Fibroblast of lung (primary cell): Measurements from ENCODE around the gene NOL9. TPM values are rescaled to one million over a fixed set of nuclear protein-coding genes. Genes with fewer than 3 reads are reported as not detected.

Experiments used
- DNase-seq, 2 donors: peaks; one replicate each; pipeline versions ENCODE4 v3.0.0 to v3.0.0-alpha.2; 2010; ENCODE audit warnings: low read depth in 2 of 2
- H2AFZ ChIP-seq: 2 replicates; pipeline ENCODE4 v1.5.1; 2012; ENCODE audit warnings: low read length, control low read depth, inconsistent platforms
- H3K27ac ChIP-seq: 2 replicates; pipeline ENCODE4 v1.5.1; 2011; ENCODE audit warnings: low read length, control low read depth; ENCODE audit not compliant: insufficient read depth
- H3K27me3 ChIP-seq: 2 replicates; pipeline ENCODE4 v1.5.1; 2011; ENCODE audit warnings: mild to moderate bottlenecking, low read length; ENCODE audit not compliant: control insufficient read depth, insufficient read depth
- H3K36me3 ChIP-seq: 2 replicates; pipeline ENCODE4 v1.5.1; 2011; ENCODE audit warnings: low read length; ENCODE audit not compliant: control insufficient read depth, insufficient read depth
- H3K4me1 ChIP-seq: 2 replicates; pipeline ENCODE4 v1.5.1; 2011; ENCODE audit warnings: low read length; ENCODE audit not compliant: control insufficient read depth, insufficient read depth; ENCODE audit errors: extremely low read depth
- H3K4me2 ChIP-seq: 2 replicates; pipeline ENCODE4 v1.5.1; 2011; ENCODE audit warnings: low read length, control low read depth; ENCODE audit not compliant: insufficient read depth; ENCODE audit errors: extremely low read depth
- H3K4me3 ChIP-seq, 4 experiments: fragments of 200-600 bp in 1 of 4; sonication (generic) in 1 of 4; replicated peaks in 1 of 4; 2 replicates each; pipeline ENCODE4 v1.5.1; 2011 to 2016; ENCODE audit warnings: low read length in 4 of 4, low read depth in 3 of 4, mild to moderate bottlenecking in 3 of 4, control low read depth in 2 of 4, inconsistent platforms in 1 of 4, mixed read lengths in 1 of 4; ENCODE audit not compliant: insufficient read depth in 1 of 4; ENCODE audit errors: control extremely low read depth in 1 of 4
- H3K79me2 ChIP-seq: 2 replicates; pipeline ENCODE4 v1.5.1; 2012; ENCODE audit warnings: mild to moderate bottlenecking, low read length, inconsistent platforms; ENCODE audit not compliant: control insufficient read depth, insufficient read depth
- H3K9ac ChIP-seq: 2 replicates; pipeline ENCODE4 v1.5.1; 2011; ENCODE audit warnings: mild to moderate bottlenecking, low read length, control low read depth; ENCODE audit not compliant: insufficient read depth
- H3K9me3 ChIP-seq: 2 replicates; pipeline ENCODE4 v1.5.1; 2012; ENCODE audit warnings: low read depth, low read length; ENCODE audit not compliant: control insufficient read depth, insufficient read depth
- H4K20me1 ChIP-seq: 2 replicates; pipeline ENCODE4 v1.5.1; 2011; ENCODE audit warnings: low read length; ENCODE audit not compliant: control insufficient read depth, insufficient read depth; ENCODE audit errors: extremely low read depth
- CTCF ChIP-seq, 2 donors: IDR thresholded peaks in 1 of 2; conservative IDR thresholded peaks in 1 of 2; 1 replicate in 1 of 2; 2 replicates in 1 of 2; pipeline ENCODE4 v1.5.1; 2011 to 2012; ENCODE audit warnings: low read length in 2 of 2, control low read depth in 1 of 2, inconsistent platforms in 1 of 2, low read depth in 1 of 2, mild to moderate bottlenecking in 1 of 2
- EZH2 ChIP-seq: IDR thresholded peaks from 2 replicates; pipeline ENCODE4 v1.5.1; 2012; ENCODE audit warnings: low read length, control low read depth, mild to moderate bottlenecking; ENCODE audit errors: missing control alignments
- polyA plus RNA-seq, 2 donors: library from polyadenylated mRNA; depleted of rRNA in 1 of 2; stranded (reverse) in 1 of 2; unstranded in 1 of 2; fragments of >200 nt; gene quantifications; 2 replicates each; pipeline ENCODE4 v1.2.1, GENCODE V29; 2011 to 2012; ENCODE audit warnings: missing spikeins in 1 of 2
- total RNA-seq: library from RNA; depleted of rRNA; stranded (reverse); fragments of >200 nt; gene quantifications from 2 replicates; pipeline ENCODE4 v1.2.1, GENCODE V29; 2014

NOL9 gene
- total and polyA plus RNA-seq, 2 donors (not counting 1 experiment from before 2014, with no cell fraction given), result 17.5 to 19.0 TPM

DNA sequence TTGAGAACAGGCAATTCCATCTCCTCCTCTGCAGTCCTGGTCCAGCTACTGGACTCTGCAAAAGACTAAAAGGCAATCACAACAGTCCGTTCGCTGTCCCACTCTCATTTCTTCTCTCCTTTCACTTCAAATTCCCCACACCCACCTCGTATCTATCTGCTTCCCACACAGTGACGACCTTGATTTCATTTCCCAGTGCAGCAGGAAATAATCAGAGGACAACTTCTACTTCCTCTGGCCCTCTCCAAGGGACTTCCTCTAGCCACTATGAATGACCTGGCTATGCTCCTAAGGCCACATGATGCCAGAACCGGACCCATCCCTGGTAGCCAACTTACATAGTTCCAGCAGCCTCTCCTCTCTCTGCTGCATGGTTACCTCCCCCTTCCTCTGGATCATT is 8.0 kb downstream of the NOL9 start:
- no peak overlapping the region for H3K27ac ChIP-seq
- TF ChIP-seq EZH2, result no peak
- TF ChIP-seq CTCF (conservative IDR thresholded peaks at IDR 0.05 in 1 of 2, IDR thresholded peaks at IDR 0.05 in 1 of 2; ENCODE audit: low read depth in 1 of 2, low read length in 2 of 2), result no peak

GRCh38 chr1:6545276-6546112 is 8.8 kb downstream of the NOL9 start:
- Histone ChIP-seq H3K4me3 (no peak overlapping the region), H4K20me1 (no peaks in the 10 kb centered on the region), H3K9me3 (no peaks in the 10 kb centered on the region), H3K27ac (no peak overlapping the region), H3K36me3 (peaks cover 3% of the 10 kb centered on the region), H3K27me3 (no peaks in the 10 kb centered on the region), H3K4me2 (no peak overlapping the region), H3K4me1 (no peaks in the 10 kb centered on the region), H2AFZ (no peak overlapping the region), H3K9ac (no peak overlapping the region), H3K79me2 (no peaks in the 10 kb centered on the region)
- DNase-seq, result peak in 1 of 2 donors; percentile 66
- TF ChIP-seq EZH2, result no peak
- TF ChIP-seq CTCF (conservative IDR thresholded peaks at IDR 0.05 in 1 of 2, IDR thresholded peaks at IDR 0.05 in 1 of 2; ENCODE audit: low read depth in 1 of 2, low read length in 2 of 2), result no peak

More for the DNA sequence above, 8.0 kb downstream of the NOL9 start:
- no peaks in the 10 kb centered on the region for H3K9me3 ChIP-seq
- no peak for DNase-seq
- H3K27me3 ChIP-seq, result no peaks in the 10 kb centered on the region
- no peak overlapping the region for H3K4me2 ChIP-seq
- H3K4me1 ChIP-seq, result no peaks in the 10 kb centered on the region
- no peaks in the 10 kb centered on the region for H4K20me1 ChIP-seq
- no peak overlapping the region for H3K4me3 ChIP-seq
- H3K36me3 ChIP-seq, result peaks cover 3% of the 10 kb centered on the region
- H3K9ac ChIP-seq, result no peak overlapping the region
- H2AFZ ChIP-seq, result no peak overlapping the region
- H3K79me2 ChIP-seq, result peaks cover 3% of the 10 kb centered on the region

- H3K27ac ChIP-seq, result no peak overlapping the region
- no peaks in the 10 kb centered on the region for H3K79me2 ChIP-seq
- TF ChIP-seq EZH2 (no peak), CTCF (conservative IDR thresholded peaks at IDR 0.05 in 1 of 2, IDR thresholded peaks at IDR 0.05 in 1 of 2; ENCODE audit: low read depth in 1 of 2, low read length in 2 of 2) (no peak)
- H3K9me3 ChIP-seq, result no peaks in the 10 kb centered on the region
- H3K4me2 ChIP-seq, result no peak overlapping the region
- H2AFZ ChIP-seq, result no peak overlapping the region
- H3K4me1 ChIP-seq, result no peaks in the 10 kb centered on the region
- H3K27me3 ChIP-seq, result no peaks in the 10 kb centered on the region
- peaks cover 3% of the 10 kb centered on the region for H3K36me3 ChIP-seq
- H3K4me3 ChIP-seq, result no peak overlapping the region
- H3K9ac ChIP-seq, result no peak overlapping the region
- DNase-seq, result peak in 1 of 2 donors; percentile 88
- no peaks in the 10 kb centered on the region for H4K20me1 ChIP-seq
These were observed 9.5 kb downstream of the NOL9 start for GRCh38 chr1:6544831-6545230.
